Stomach (tissue), 9 donors: Measurements from ENCODE around the gene COL5A1. TPM values are rescaled to one million over a fixed set of nuclear protein-coding genes. Genes with fewer than 3 reads are reported as not detected.

Experiments used
- DNase-seq, 2 donors: peaks; one replicate each; pipeline versions ENCODE4 v3.0.0 to v3.0.0-alpha.2; 2013 to 2019
- H3K27ac ChIP-seq, 5 donors: fragments of 200-600 bp in 4 of 5; sonication (generic) in 4 of 5; one replicate each; pipeline ENCODE4 v1.5.1; 2013 to 2019; ENCODE audit warnings: mild to moderate bottlenecking in 1 of 5, moderate library complexity in 1 of 5
- H3K27me3 ChIP-seq, 3 donors: fragments of 200-600 bp; sonication (generic); one replicate each; pipeline ENCODE4 v1.5.1; 2017 to 2019; ENCODE audit warnings: mixed run types in 1 of 3
- H3K36me3 ChIP-seq, 4 donors: fragments of 200-600 bp; sonication (generic); 1 replicate in 3 of 4; 2 replicates in 1 of 4; pipeline ENCODE4 v1.5.1; 2016 to 2019
- H3K4me1 ChIP-seq, 4 donors: fragments of 200-600 bp; sonication (generic); one replicate each; pipeline ENCODE4 v1.5.1; 2016 to 2019
- H3K4me3 ChIP-seq, 4 donors: fragments of 200-600 bp; sonication (generic) in 3 of 4; one replicate each; pipeline ENCODE4 v1.5.1; 2016 to 2019; ENCODE audit warnings: mild to moderate bottlenecking in 1 of 4
- H3K9me3 ChIP-seq, 4 donors: fragments of 200-600 bp; sonication (generic); one replicate each; pipeline ENCODE4 v1.5.1; 2016 to 2019
- CTCF ChIP-seq, 7 experiments: fragments of 450-650 bp in 4 of 7; fragments of 200-600 bp in 3 of 7; sonication (generic) in 3 of 7; IDR thresholded peaks; one replicate each; pipeline ENCODE4 v1.5.1; 2016 to 2019; ENCODE audit warnings: antibody characterized with exemption in 7 of 7, control low read depth in 2 of 7, mild to moderate bottlenecking in 1 of 7
- EP300 ChIP-seq: sonication (generic); formaldehyde crosslinking; IDR thresholded peaks from one replicate; pipeline ENCODE4 v1.6.1; 2017; ENCODE audit warnings: antibody characterized with exemption
- POLR2A ChIP-seq, 4 donors: fragments of 450-650 bp; IDR thresholded peaks; one replicate each; pipeline ENCODE4 v1.6.1; 2016; ENCODE audit warnings: antibody characterized with exemption in 4 of 4, control low read depth in 2 of 4, mild to moderate bottlenecking in 1 of 4, moderate library complexity in 1 of 4
- POLR2AphosphoS5 ChIP-seq, 3 donors: sonication (generic); formaldehyde crosslinking; IDR thresholded peaks; one replicate each; pipeline ENCODE4 v1.6.1; 2016; ENCODE audit warnings: antibody characterized with exemption in 3 of 3
- WGBS, 5 donors: extraction: QIAGEN DNeasy Blood & Tissue Kit in 3 of 5; methylation state at CpG; one replicate each; pipeline versions ENCODE4 v1.1.5 to v1.1.7; 2013 to 2018; 5-methylcytosine and 5-hydroxymethylcytosine counted together
- intact Hi-C: fragments of 100-400 bp; cut with DNase I; formaldehyde crosslinking; loops from one replicate; pipeline ENCODE4 v1.15.1; 2023; ENCODE audit warnings: low total_unique reads
- polyA plus RNA-seq, 3 donors: library from polyadenylated mRNA; stranded (reverse); fragments of 200-250 nt; gene quantifications; one replicate each; pipeline ENCODE4 v1.2.3, GENCODE V29; 2013
- total RNA-seq, 5 donors: library from RNA; depleted of rRNA; stranded (reverse); fragments of >200 nt; gene quantifications; one replicate each; pipeline versions ENCODE4 v1.1.0 to v1.2.3, GENCODE V29; 2014 to 2016
- donor health status: healthy with polysubstance abuse.
- donor health status: Bipolar disorder and iron deficiency.
- donor health status: healthy.

COL5A1 gene
- total and polyA plus RNA-seq, 8 donors = 7.3 to 205 (median 26.4) TPM

DNA sequence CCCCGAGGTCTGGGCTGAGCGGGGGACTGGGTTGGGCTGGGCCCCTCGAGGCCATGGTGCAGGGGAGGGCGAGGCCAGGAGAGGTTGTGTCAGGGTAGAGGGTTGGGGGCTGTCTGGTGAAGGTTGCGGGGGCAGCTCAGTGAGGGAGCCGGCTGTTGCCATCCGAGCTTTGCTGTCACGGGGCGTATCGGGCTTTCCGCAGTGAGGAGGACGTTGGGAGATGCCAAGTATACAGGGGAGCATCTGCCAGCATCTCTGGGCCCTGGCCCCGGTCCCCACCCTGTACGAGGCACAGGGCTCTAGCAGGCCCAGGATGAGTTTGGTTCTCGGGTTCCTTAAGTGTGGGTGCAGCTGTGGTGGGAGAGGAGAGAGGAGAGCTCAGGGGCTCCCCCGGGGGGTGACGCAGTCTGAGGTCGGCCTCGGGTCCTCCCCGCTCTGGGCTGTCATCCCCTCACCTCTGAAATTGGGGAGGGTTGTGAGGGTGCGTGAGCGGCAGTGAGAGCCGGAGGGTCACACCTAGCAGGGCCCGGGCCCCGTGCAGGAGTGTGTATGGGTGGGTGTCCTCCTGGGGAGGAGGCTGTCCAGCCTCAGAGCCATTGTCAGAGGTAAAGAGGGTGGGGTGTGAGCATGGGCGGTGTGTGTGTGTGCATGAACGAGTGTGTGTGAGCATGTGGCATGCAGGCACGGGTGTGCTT, 87.3 kb downstream of the COL5A1 start:
- Histone ChIP-seq H3K27ac (peak overlapping the region in 3 of 5 donors; percentile 1 to 64 (median 27)), H3K4me3 (no peak overlapping the region), H3K27me3 (no peaks in the 10 kb centered on the region), H3K36me3 (peaks cover 0 to 22% (median 6%) of the 10 kb centered on the region in 4 donors), H3K4me1 (peaks cover 21 to 64% (median 48%) of the 10 kb centered on the region in 4 donors), H3K9me3 (no peaks in the 10 kb centered on the region)
- TF ChIP-seq POLR2AphosphoS5 (IDR thresholded peaks at IDR 0.05) = no peak
- TF ChIP-seq CTCF (IDR thresholded peaks at IDR 0.05) = no peak
- TF ChIP-seq EP300 = no peak
- TF ChIP-seq POLR2A (IDR thresholded peaks at IDR 0.05) = no peak
- intact Hi-C loops = no loop called here
- WGBS, 5 donors = 79 to 88% (median 86%) methylated on average over 28 of the region's 28 CpGs
- no peak for DNase-seq

- peak in 1 of 2 donors; percentile 35 for DNase-seq
Measured at GRCh38 chr9:134730011-134730760, 88.6 kb downstream of the COL5A1 start.

GRCh38 chr9:134730761-134731496, 89.3 kb downstream of the COL5A1 start:
- H3K27ac ChIP-seq = peak overlapping the region in 4 of 5 donors; percentile 34 to 87 (median 66)
- 76 to 86% (median 85%) methylated on average over 10 to 22 of the region's 22 CpGs for WGBS, 5 donors
- H3K4me3 ChIP-seq = no peak overlapping the region
- H3K4me1 ChIP-seq = peaks cover 28 to 62% (median 48%) of the 10 kb centered on the region in 4 donors
- H3K9me3 ChIP-seq = no peaks in the 10 kb centered on the region
- intact Hi-C loops = no loop called here
- DNase-seq = no peak
- TF ChIP-seq EP300 (peak; percentile 75), CTCF (IDR thresholded peaks at IDR 0.05) (no peak), POLR2AphosphoS5 (IDR thresholded peaks at IDR 0.05) (peak in 1 of 3 donors; percentile 31)
- peaks cover 0 to 22% (median 6%) of the 10 kb centered on the region in 4 donors for H3K36me3 ChIP-seq
- no peaks in the 10 kb centered on the region for H3K27me3 ChIP-seq

More at GRCh38 chr9:134730011-134730760, 88.6 kb downstream of the COL5A1 start:
- peak overlapping the region; percentile 15 to 87 (median 56) for H3K27ac ChIP-seq
- H3K4me3 ChIP-seq = no peak overlapping the region
- no peaks in the 10 kb centered on the region for H3K9me3 ChIP-seq
- WGBS, 5 donors = 80 to 88% (median 83%) methylated on average over 17 to 23 of the region's 23 CpGs
- H3K4me1 ChIP-seq = peaks cover 28 to 64% (median 46%) of the 10 kb centered on the region in 4 donors
- intact Hi-C loops = no loop called here
- TF ChIP-seq POLR2A (IDR thresholded peaks at IDR 0.05) = no peak
- TF ChIP-seq POLR2AphosphoS5 (IDR thresholded peaks at IDR 0.05) = peak in 1 of 3 donors; percentile 14
- peak; percentile 40 for TF ChIP-seq EP300
- TF ChIP-seq CTCF (IDR thresholded peaks at IDR 0.05) = no peak
- no peaks in the 10 kb centered on the region for H3K27me3 ChIP-seq
- peaks cover 0 to 22% (median 6%) of the 10 kb centered on the region in 4 donors for H3K36me3 ChIP-seq
